HepG2 (cell line): ENCODE data around the gene NAT9. TPM values are rescaled to one million over a fixed set of nuclear protein-coding genes. Genes with fewer than 3 reads are reported as not detected.

Experiments
- ATAC-seq: fragments of 200-7000 bp; cut with Tn5 transposase; 3 replicates; pipeline ENCODE4 v1.9.1; 2020; ENCODE audit warnings: mild to moderate bottlenecking, moderate library complexity
- BruUV-seq: library from RNA; stranded (reverse); fragments of 400-500 nt; replicated peaks from 2 replicates; lab custom pipeline; 2021; lab: Mats Ljungman, UMichigan
- CTCF ChIA-PET: fragments of 300-600 bp; formaldehyde crosslinking; extraction: SDS; loops from one replicate; lab custom pipeline; 2021; ENCODE audit warnings: low total read pairs, inconsistent platforms, low intra/inter-chr PET ratio; lab: Yijun Ruan, JAX
- POLR2A ChIA-PET: fragments of 350-600 bp; sonication (Branson Sonifier 250); formaldehyde crosslinking; loops from one replicate; lab custom pipeline; 2020; ENCODE audit warnings: antibody characterized with exemption, inconsistent platforms; lab: Yijun Ruan, JAX
- DNase-seq: peaks from one replicate; pipeline ENCODE4 v3.0.0-alpha.2; 2015; ENCODE audit warnings: low spot score
- FAIRE-seq: peaks from 3 replicates; lab custom pipeline; 2011; peaks lifted over from hg19 to GRCh38; lab: Jason Lieb, UNC
- H2AFZ ChIP-seq: one replicate; pipeline ENCODE4 v1.6.1; 2011; ENCODE audit warnings: low read length, inconsistent platforms
- H3K27ac ChIP-seq: fragments of 300-600 bp; 3 replicates; pipeline ENCODE4 v1.8.0; 2011; ENCODE audit warnings: mixed run types, mild to moderate bottlenecking, mixed read lengths, low read length, inconsistent platforms; ENCODE audit not compliant: insufficient read depth; ENCODE audit errors: extremely low read length
- H3K27me3 ChIP-seq, 2 experiments: fragments of 200-600 bp in 1 of 2; 2 replicates in 1 of 2; 3 replicates in 1 of 2; pipeline versions ENCODE4 v1.6.0 to v1.8.0; 2011; ENCODE audit warnings: low read length in 2 of 2, mild to moderate bottlenecking in 2 of 2, moderate library complexity in 2 of 2, inconsistent platforms in 1 of 2; ENCODE audit not compliant: insufficient read depth in 2 of 2, control insufficient read depth in 1 of 2
- H3K36me3 ChIP-seq, 2 experiments: fragments of 200-600 bp in 1 of 2; replicated peaks in 1 of 2; 2 replicates in 1 of 2; 3 replicates in 1 of 2; pipeline versions ENCODE4 v1.5.1 to v1.8.0; 2011; ENCODE audit warnings: low read length in 2 of 2, inconsistent platforms in 1 of 2; ENCODE audit not compliant: insufficient read depth in 2 of 2, control insufficient read depth in 1 of 2
- H3K4me1 ChIP-seq: 2 replicates; pipeline ENCODE4 v1.5.1; 2012; ENCODE audit warnings: low read length, inconsistent platforms; ENCODE audit not compliant: insufficient read depth
- H3K4me2 ChIP-seq: 2 replicates; pipeline ENCODE4 v1.6.0; 2011; ENCODE audit warnings: low read depth, low read length, inconsistent platforms
- H3K4me3 ChIP-seq, 3 experiments: fragments of 200-600 bp in 1 of 3; sonication (generic), shearing (Covaris generic) in 1 of 3; replicated peaks in 1 of 3; 2 replicates each; pipeline ENCODE4 v1.5.1; 2011 to 2016; ENCODE audit warnings: low read length in 3 of 3, inconsistent platforms in 2 of 3, low read depth in 2 of 3, mild to moderate bottlenecking in 2 of 3, control low read depth in 1 of 3, mixed read lengths in 1 of 3; ENCODE audit not compliant: insufficient read depth in 1 of 3
- H3K79me2 ChIP-seq: one replicate; pipeline ENCODE4 v1.6.1; 2011; ENCODE audit warnings: low read length, inconsistent platforms; ENCODE audit not compliant: insufficient read depth
- H3K9ac ChIP-seq: 2 replicates; pipeline ENCODE4 v1.6.0; 2011; ENCODE audit warnings: mild to moderate bottlenecking, low read depth, low read length, inconsistent platforms; ENCODE audit not compliant: insufficient read depth
- H3K9me3 ChIP-seq: 2 replicates; pipeline ENCODE4 v1.5.1; 2012; ENCODE audit warnings: mild to moderate bottlenecking, low read length
- H4K20me1 ChIP-seq: 2 replicates; pipeline ENCODE4 v1.6.0; 2011; ENCODE audit warnings: inconsistent platforms, mild to moderate bottlenecking, low read length, moderate library complexity; ENCODE audit not compliant: insufficient read depth
- ELF1 ChIP-seq: sonication (generic); formaldehyde crosslinking; IDR thresholded peaks from 2 replicates; pipeline ENCODE4 v1.4.0; 2020; ENCODE audit warnings: missing genetic modification reagents
- FOSL2 ChIP-seq: sonication (generic); formaldehyde crosslinking; IDR thresholded peaks from 2 replicates; pipeline ENCODE4 v1.4.0; 2020; ENCODE audit warnings: missing genetic modification reagents
- GLMP ChIP-seq: sonication (generic); formaldehyde crosslinking; IDR thresholded peaks from 2 replicates; pipeline ENCODE4 v1.9.0; 2021; ENCODE audit warnings: missing genetic modification reagents, mild to moderate bottlenecking, borderline replicate concordance
- KLF16 ChIP-seq, 2 experiments: sonication (generic) in 1 of 2; formaldehyde crosslinking in 1 of 2; IDR thresholded peaks; 2 replicates each; pipeline versions ENCODE4 v1.6.1 to v1.8.0; 2016 to 2023; ENCODE audit warnings: missing genetic modification reagents in 2 of 2, missing compliant biosample characterization in 1 of 2
- MIER2 ChIP-seq: IDR thresholded peaks from 2 replicates; pipeline ENCODE4 v1.6.1; 2016; ENCODE audit warnings: missing biosample characterization, missing genetic modification reagents
- NR2F2 ChIP-seq: IDR thresholded peaks from 2 replicates; pipeline ENCODE4 v1.6.1; 2012; ENCODE audit warnings: low read depth, inconsistent platforms, borderline replicate concordance
- SNRNP70 ChIP-seq: fragments of 200-400 bp; formaldehyde crosslinking; IDR thresholded peaks from 2 replicates; pipeline ENCODE4 v1.6.1; 2017; ENCODE audit warnings: mild to moderate bottlenecking, low read depth, low read length, moderate library complexity
- SOX5 ChIP-seq: IDR thresholded peaks from 2 replicates; pipeline ENCODE4 v1.6.1; 2016; ENCODE audit warnings: borderline replicate concordance
- USF2 ChIP-seq, 2 experiments: sonication (generic) in 1 of 2; formaldehyde crosslinking in 1 of 2; IDR thresholded peaks; 2 replicates each; pipeline versions ENCODE4 v1.5.1 to v1.6.1; 2011 to 2020; ENCODE audit warnings: borderline replicate concordance in 1 of 2, low read depth in 1 of 2, low read length in 1 of 2, mild to moderate bottlenecking in 1 of 2, missing genetic modification reagents in 1 of 2, moderate library complexity in 1 of 2
- ZHX2 ChIP-seq, 2 experiments: sonication (generic) in 1 of 2; formaldehyde crosslinking in 1 of 2; IDR thresholded peaks; 2 replicates each; pipeline versions ENCODE4 v1.6.1 to v1.9.0; 2014 to 2022; ENCODE audit warnings: antibody characterized with exemption in 1 of 2, borderline replicate concordance in 1 of 2, inconsistent platforms in 1 of 2, low read depth in 1 of 2, missing genetic modification reagents in 1 of 2
- ZMYM4 ChIP-seq: sonication (generic); formaldehyde crosslinking; IDR thresholded peaks from 2 replicates; pipeline ENCODE4 v1.8.1; 2023; ENCODE audit warnings: mild to moderate bottlenecking, missing genetic modification reagents
- ZNF230 ChIP-seq: sonication (generic); formaldehyde crosslinking; IDR thresholded peaks from 2 replicates; pipeline ENCODE4 v1.4.0; 2020; ENCODE audit warnings: mild to moderate bottlenecking, missing genetic modification reagents
- ZNF674 ChIP-seq: sonication (generic); formaldehyde crosslinking; IDR thresholded peaks from 2 replicates; pipeline ENCODE4 v1.5.0; 2020; ENCODE audit warnings: low read depth, mild to moderate bottlenecking, missing genetic modification reagents
- ZSCAN20 ChIP-seq: sonication (generic); formaldehyde crosslinking; IDR thresholded peaks from 2 replicates; pipeline ENCODE4 v1.4.0; 2020; ENCODE audit warnings: missing genetic modification reagents, mild to moderate bottlenecking, borderline replicate concordance
- WGBS: methylation state at CpG from one replicate; pipeline ENCODE4 v1.1.6; 2017; ENCODE audit warnings: low lambda C conversion rate; 5-methylcytosine and 5-hydroxymethylcytosine counted together
- in situ Hi-C: cut with HindIII; loops from 2 replicates; pipeline ENCODE4 v1.10.0; 2017; ENCODE audit warnings: low pct_unique_long_range_greater_than_20kb; ENCODE audit not compliant: extremely low pct_ligation_motif_present
- intact Hi-C: fragments of 100-400 bp; cut with micrococcal nuclease; formaldehyde crosslinking; loops from one replicate; pipeline ENCODE4 v1.10.0; 2022; ENCODE audit not compliant: unreplicated experiment
- polyA plus RNA-seq, 8 experiments: library from polyadenylated mRNA; depleted of rRNA in 3 of 8; stranded (reverse) in 7 of 8; unstranded in 1 of 8; fragments of >200 nt; fragmentation: Illumina TruSeq in 4 of 8; extraction: Trizol in 4 of 8; gene quantifications; 2 replicates each; pipeline versions ENCODE4 v1.2.1 to v1.2.3, GENCODE V29; 2011 to 2016; ENCODE audit warnings: low read depth in 4 of 8, missing spikeins in 1 of 8, mixed read lengths in 1 of 8; ENCODE audit not compliant: insufficient read depth in 1 of 8
- total RNA-seq, 5 experiments: library from RNA; depleted of rRNA; stranded (reverse); fragments of >200 nt; fragmentation: Illumina TruSeq; extraction: Trizol; gene quantifications; 2 replicates each; pipeline ENCODE4 v1.2.3, GENCODE V29; 2016; ENCODE audit warnings: low read depth in 1 of 5

NAT9 gene
- total and polyA plus RNA-seq, 2 of the 13 experiments (the other 11 are each of a cell fraction or from before 2014, with no cell fraction given), result 39.7 to 44.2 TPM

GRCh38 chr17:74746922-74747321 lies 29.2 kb downstream of the NAT9 start:
- in situ Hi-C loops, result loop anchor here (5.0 kb wide), 1 partner anchor 35 kb away; no protein-coding TSS in a partner anchor
- 6% methylated on average over 6 of the region's 6 CpGs for WGBS
- Histone ChIP-seq H3K27ac (no peak overlapping the region), H3K36me3 (no peaks in the 10 kb centered on the region; a peak in 1 of 5 replicates), H2AFZ (no peak overlapping the region), H3K27me3 (peaks cover 0 to 10% of the 10 kb centered on the region in 2 experiments; a peak in 2 of 5 replicates), H3K79me2 (peaks cover 35% of the 10 kb centered on the region), H3K4me1 (peaks cover 59% of the 10 kb centered on the region), H3K9ac (peak overlapping the region; percentile 60), H3K4me3 (peak overlapping the region; percentile 5 to 99 (median 6); a peak in 4 of 6 replicates), H3K9me3 (no peaks in the 10 kb centered on the region), H3K4me2 (peak overlapping the region; percentile 87), H4K20me1 (peaks cover 4% of the 10 kb centered on the region; the same call in 1 of the 2 replicates)
- ChIA-PET CTCF (interaction anchor here (4.0 to 9.0 kb wide), 2 partner anchors 25 to 34 kb away, joined by 103 to 219 read pairs; partner anchors contain the start of gene NAT9), POLR2A (interaction anchor here (0.7 to 21.5 kb wide), 5 partner anchors 10 to 126 kb away, joined by 3 to 1459 read pairs (median 17); partner anchors contain the start of genes FDXR, NAT9 and RAB37)
- no peak for DNase-seq
- ATAC-seq, result no peak
- no peak for FAIRE-seq
- intact Hi-C loops, result no loop called here
- BruUV-seq, result no TSS peak
- no peak for TF ChIP-seq SOX5 (CRISPR knock-in tag)
- peak; percentile 19; the same call in 1 of the 2 replicates for TF ChIP-seq FOSL2 (CRISPR knock-in tag)
- no peak for TF ChIP-seq MIER2 (CRISPR knock-in tag)
- TF ChIP-seq ZSCAN20, result no peak
- no peak for TF ChIP-seq ZHX2 (IDR thresholded peaks at IDR 0.05; ENCODE audit: low read depth)
- no peak for TF ChIP-seq ZHX2 (CRISPR knock-in tag; IDR thresholded peaks at IDR 0.05; ENCODE audit: borderline replicate concordance)
- TF ChIP-seq USF2 (IDR thresholded peaks at IDR 0.05; ENCODE audit: low read depth, low read length), result no peak
- TF ChIP-seq USF2 (CRISPR knock-in tag; IDR thresholded peaks at IDR 0.05; ENCODE audit: borderline replicate concordance), result no peak
- TF ChIP-seq SNRNP70, result no peak
- no peak for TF ChIP-seq ZNF230
- no peak for TF ChIP-seq ZMYM4 (CRISPR knock-in tag)
- TF ChIP-seq ZNF674, result no peak
- TF ChIP-seq NR2F2, result peak; percentile 43; the same call in 1 of the 2 replicates
- no peak for TF ChIP-seq KLF16 (CRISPR knock-in tag; IDR thresholded peaks at IDR 0.05)
- no peak for TF ChIP-seq GLMP
- 0 out of 2 replicates have a peak, but pooled peaks have one; percentile 26 for TF ChIP-seq ELF1 (CRISPR knock-in tag)
